ENCODE measurements around the gene B3GALT2. TPM values are rescaled to one million over a fixed set of nuclear protein-coding genes. Genes with fewer than 3 reads are reported as not detected.
A peak's percentile ranks its signal among the peaks of the same experiment; 100 is the strongest.
"Not testable (repeated sequence)": the region's sequence is repeated elsewhere in the genome, so short reads cannot be mapped to it uniquely, and the experiment has no call there.

B3GALT2 gene
- 0.14 TPM for polyA plus RNA-seq

DNA sequence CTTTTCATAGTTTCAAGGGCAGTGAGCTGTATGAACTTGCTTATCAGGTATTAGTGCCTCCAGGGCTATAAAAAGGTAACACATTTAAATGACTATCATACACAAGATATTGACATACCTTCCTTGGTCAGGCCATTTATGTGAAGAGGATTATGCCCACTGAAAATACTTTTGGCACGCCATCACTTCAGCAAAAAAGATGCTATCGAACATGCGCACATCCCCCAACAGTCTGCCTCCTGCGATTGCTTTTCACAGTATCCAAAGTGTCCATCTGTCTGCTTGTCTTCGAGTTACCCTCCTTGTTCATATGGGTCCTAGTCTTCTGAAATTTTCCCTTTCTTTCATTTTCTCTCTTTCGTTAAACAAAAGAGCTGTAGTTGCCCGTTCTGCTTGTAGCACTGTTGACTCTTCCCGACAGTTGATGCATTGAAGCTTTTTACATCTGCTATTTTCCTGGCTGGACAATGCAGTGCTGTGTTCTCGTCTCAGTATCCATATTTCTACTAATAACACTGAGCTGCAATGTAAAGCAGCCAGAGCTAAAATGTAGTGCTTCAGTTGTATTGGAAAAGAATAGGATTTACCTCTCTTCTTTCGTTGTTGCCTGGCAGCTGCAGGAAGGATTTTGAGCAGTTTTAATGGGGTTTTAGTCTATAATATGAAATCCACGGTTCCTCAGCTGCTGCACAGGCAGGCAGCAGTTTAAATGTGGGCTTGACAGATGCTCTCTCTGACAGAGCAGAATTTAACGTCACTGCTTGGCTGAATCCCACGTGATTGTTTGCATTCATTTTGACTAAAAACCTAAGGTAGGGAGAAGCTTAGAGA, at the start of gene B3GALT2:
TSS of gene B3GALT2 (minus strand) at position 713 of the 831 bp plus-strand sequence. CDS start 5,051 bp downstream, outside the sequence.
- no peaks in the 10 kb centered on the region for H3K27me3 Mint-ChIP-seq
- peak within 1 kb of the TSS in 1 of 4 donors; percentile 38 for H3K4me3 Mint-ChIP-seq
- peak within 1 kb of the TSS in 1 of 3 donors; percentile 23 for H3K27ac Mint-ChIP-seq
- H3K9me3 Mint-ChIP-seq = no peaks in the 10 kb centered on the region
- peaks cover 11 to 39% (median 32%) of the 10 kb centered on the region in 3 donors for H3K4me1 Mint-ChIP-seq
- peaks cover 2% of the 10 kb centered on the region for H3K36me3 Mint-ChIP-seq

DNA sequence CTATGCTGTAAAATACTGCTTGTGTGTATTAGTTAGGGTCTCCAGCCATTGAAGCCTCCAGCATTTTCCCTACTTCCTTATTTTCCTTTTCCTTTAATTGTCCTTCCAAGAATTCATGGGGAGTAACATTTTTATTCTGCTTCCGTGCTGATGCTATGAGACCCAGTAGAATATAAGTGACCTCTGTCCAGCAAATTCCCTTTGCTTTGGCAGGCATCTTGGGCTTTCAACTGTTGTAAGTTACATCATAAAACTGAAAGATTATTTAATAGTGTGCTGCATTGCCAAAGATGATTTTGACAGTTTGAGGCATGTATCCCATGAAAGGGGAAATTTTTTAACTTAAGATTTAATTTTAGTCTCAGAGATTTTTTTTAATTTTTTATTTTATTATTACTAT, 48.1 kb upstream of the B3GALT2 start:
- H3K27me3 Mint-ChIP-seq = no peaks in the 10 kb centered on the region
- no peaks in the 10 kb centered on the region for H3K9me3 Mint-ChIP-seq
- H3K27ac Mint-ChIP-seq = no peak overlapping the region
- H3K36me3 Mint-ChIP-seq = peaks cover 22% of the 10 kb centered on the region
- H3K4me3 Mint-ChIP-seq = no peak overlapping the region
- H3K4me1 Mint-ChIP-seq = peaks cover 0 to 3% (median 3%) of the 10 kb centered on the region in 3 donors

DNA sequence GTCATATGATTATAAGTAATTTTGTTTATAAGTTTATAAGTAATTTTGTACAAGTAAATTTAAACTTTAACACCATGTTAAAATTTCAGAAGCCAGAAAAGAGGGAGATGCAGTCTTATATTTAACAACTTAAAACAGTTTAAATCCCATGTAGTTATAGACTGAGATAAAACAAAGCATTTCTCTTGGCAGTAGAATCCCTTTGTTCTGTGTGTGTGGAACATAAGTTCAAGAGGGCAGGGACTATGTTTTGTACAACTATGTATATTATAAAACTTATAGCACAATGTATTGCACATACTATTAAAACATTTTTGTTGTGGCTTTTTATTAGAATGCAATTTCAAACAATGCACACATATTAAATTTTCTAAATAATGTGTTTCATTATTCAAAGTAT, 44.7 kb upstream of the B3GALT2 start:
- not testable (repeated sequence) for H3K27ac Mint-ChIP-seq, H3K27me3 Mint-ChIP-seq, H3K4me3 Mint-ChIP-seq, H3K9me3 Mint-ChIP-seq, H3K4me1 Mint-ChIP-seq
- H3K36me3 Mint-ChIP-seq = peaks cover 16% of the 10 kb centered on the region

- Mint-ChIP-seq H3K9me3 (peaks cover 0 to 1% (median 0%) of the 10 kb centered on the region in 3 donors), H3K36me3 (peaks cover 14% of the 10 kb centered on the region), H3K27me3 (no peaks in the 10 kb centered on the region), H3K4me3 (no peak overlapping the region), H3K4me1 (peaks cover 4 to 5% (median 4%) of the 10 kb centered on the region in 3 donors), H3K27ac (no peak overlapping the region)
These were observed 42.7 kb upstream of the B3GALT2 start for GRCh38 chr1:193229136-193229535.

GRCh38 chr1:193222056-193222615, 35.7 kb upstream of the B3GALT2 start:
- H3K27me3 Mint-ChIP-seq = no peaks in the 10 kb centered on the region
- H3K4me3 Mint-ChIP-seq = no peak overlapping the region
- H3K27ac Mint-ChIP-seq = no peak overlapping the region
- peaks cover 0 to 1% (median 0%) of the 10 kb centered on the region in 3 donors for H3K9me3 Mint-ChIP-seq
- H3K36me3 Mint-ChIP-seq = peaks cover 22% of the 10 kb centered on the region
- H3K4me1 Mint-ChIP-seq = peaks cover 8 to 12% (median 9%) of the 10 kb centered on the region in 3 donors

DNA sequence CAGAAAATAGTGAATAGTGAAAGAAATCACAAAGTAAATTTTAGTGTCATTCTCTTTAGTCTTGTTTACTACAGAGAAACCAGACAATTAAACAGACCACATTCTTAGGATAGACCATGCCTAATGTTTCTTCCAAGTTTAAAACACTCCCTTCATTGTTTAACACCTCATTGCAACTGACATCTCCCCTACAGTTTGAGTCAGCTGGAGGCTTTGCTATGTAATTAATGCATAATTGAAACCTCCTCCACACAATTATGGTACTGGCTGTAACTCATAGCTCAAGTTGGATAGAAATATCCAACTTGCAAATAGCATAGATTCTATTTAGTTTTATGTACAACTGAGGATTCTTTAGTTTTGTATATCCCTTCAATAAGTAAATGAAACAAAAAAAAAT, 35.2 kb upstream of the B3GALT2 start:
- Mint-ChIP-seq H3K4me1 (peaks cover 7 to 12% (median 9%) of the 10 kb centered on the region in 3 donors), H3K27me3 (no peaks in the 10 kb centered on the region), H3K27ac (no peak overlapping the region), H3K36me3 (peaks cover 22% of the 10 kb centered on the region), H3K4me3 (no peak overlapping the region), H3K9me3 (peaks cover 0 to 1% (median 0%) of the 10 kb centered on the region in 3 donors)

DNA sequence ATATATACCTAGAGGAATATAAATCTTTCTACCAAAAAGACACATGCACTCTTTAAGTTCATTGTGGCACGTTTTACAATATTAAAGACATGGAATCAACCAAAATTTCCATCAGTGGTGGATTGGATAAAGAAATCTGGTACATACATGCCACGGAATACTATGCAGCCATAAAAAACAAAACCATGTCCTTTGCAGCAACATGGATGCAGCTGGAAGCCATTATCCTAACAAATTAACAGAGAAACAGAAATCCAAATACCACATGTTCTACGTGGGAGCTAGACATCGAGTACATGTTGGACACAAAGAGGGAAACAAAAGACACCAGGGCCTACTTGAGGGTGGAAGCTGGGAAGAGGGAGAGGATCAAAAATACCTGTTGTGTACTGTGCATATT, 33.0 kb upstream of the B3GALT2 start:
- Mint-ChIP-seq H3K4me1 (peaks cover 5 to 8% (median 8%) of the 10 kb centered on the region in 3 donors), H3K4me3 (peak overlapping the region in 1 of 4 donors; percentile 7), H3K36me3 (peaks cover 24% of the 10 kb centered on the region), H3K9me3 (no peaks in the 10 kb centered on the region), H3K27me3 (no peaks in the 10 kb centered on the region), H3K27ac (no peak overlapping the region)

- peak overlapping the region in 1 of 3 donors; percentile 55 for H3K27ac Mint-ChIP-seq
- H3K4me1 Mint-ChIP-seq = peaks cover 2 to 8% (median 8%) of the 10 kb centered on the region in 3 donors
- H3K4me3 Mint-ChIP-seq = no peak overlapping the region
- no peaks in the 10 kb centered on the region for H3K9me3 Mint-ChIP-seq
- no peaks in the 10 kb centered on the region for H3K27me3 Mint-ChIP-seq
- H3K36me3 Mint-ChIP-seq = peaks cover 33% of the 10 kb centered on the region
These were observed 30.5 kb upstream of the B3GALT2 start for GRCh38 chr1:193216920-193217319.

GRCh38 chr1:193213998-193214397, 27.6 kb upstream of the B3GALT2 start:
- no peak overlapping the region for H3K27ac Mint-ChIP-seq
- peaks cover 9 to 13% (median 12%) of the 10 kb centered on the region in 3 donors for H3K4me1 Mint-ChIP-seq
- H3K4me3 Mint-ChIP-seq = no peak overlapping the region
- H3K9me3 Mint-ChIP-seq = no peaks in the 10 kb centered on the region
- H3K36me3 Mint-ChIP-seq = peaks cover 32% of the 10 kb centered on the region
- no peaks in the 10 kb centered on the region for H3K27me3 Mint-ChIP-seq

GRCh38 chr1:193212637-193213036, 26.2 kb upstream of the B3GALT2 start:
- H3K27ac Mint-ChIP-seq = no peak overlapping the region

GRCh38 chr1:193211539-193211938, 25.1 kb upstream of the B3GALT2 start:
- no peak overlapping the region for H3K4me3 Mint-ChIP-seq
- H3K4me1 Mint-ChIP-seq = peaks cover 10 to 13% (median 11%) of the 10 kb centered on the region in 3 donors
- no peaks in the 10 kb centered on the region for H3K27me3 Mint-ChIP-seq
- no peak overlapping the region for H3K27ac Mint-ChIP-seq
- H3K9me3 Mint-ChIP-seq = peaks cover 0 to 10% (median 0%) of the 10 kb centered on the region in 3 donors
- H3K36me3 Mint-ChIP-seq = peaks cover 47% of the 10 kb centered on the region

More at GRCh38 chr1:193212637-193213036, 26.2 kb upstream of the B3GALT2 start:
- H3K27me3 Mint-ChIP-seq = no peaks in the 10 kb centered on the region
- peaks cover 0 to 1% (median 0%) of the 10 kb centered on the region in 3 donors for H3K9me3 Mint-ChIP-seq
- H3K4me3 Mint-ChIP-seq = no peak overlapping the region
- peaks cover 9 to 14% (median 13%) of the 10 kb centered on the region in 3 donors for H3K4me1 Mint-ChIP-seq
- peaks cover 38% of the 10 kb centered on the region for H3K36me3 Mint-ChIP-seq

GRCh38 chr1:193210996-193211395, 24.6 kb upstream of the B3GALT2 start:
- Mint-ChIP-seq H3K9me3 (peaks cover 0 to 16% (median 3%) of the 10 kb centered on the region in 3 donors), H3K27me3 (no peaks in the 10 kb centered on the region), H3K36me3 (peaks cover 48% of the 10 kb centered on the region), H3K4me1 (peaks cover 10 to 13% (median 11%) of the 10 kb centered on the region in 3 donors), H3K4me3 (no peak overlapping the region), H3K27ac (peak overlapping the region in 1 of 3 donors; percentile 1)

- Mint-ChIP-seq H3K9me3 (peaks cover 0 to 8% (median 4%) of the 10 kb centered on the region in 3 donors), H3K4me1 (peaks cover 11 to 16% (median 13%) of the 10 kb centered on the region in 3 donors), H3K36me3 (peaks cover 13% of the 10 kb centered on the region), H3K4me3 (no peak overlapping the region), H3K27ac (peak overlapping the region in 1 of 3 donors; percentile 47), H3K27me3 (no peaks in the 10 kb centered on the region)
These were observed 14.6 kb upstream of the B3GALT2 start for GRCh38 chr1:193201021-193201420.

GRCh38 chr1:193199940-193200339, 13.5 kb upstream of the B3GALT2 start:
- Mint-ChIP-seq H3K36me3 (peaks cover 10% of the 10 kb centered on the region), H3K4me3 (no peak overlapping the region)

DNA sequence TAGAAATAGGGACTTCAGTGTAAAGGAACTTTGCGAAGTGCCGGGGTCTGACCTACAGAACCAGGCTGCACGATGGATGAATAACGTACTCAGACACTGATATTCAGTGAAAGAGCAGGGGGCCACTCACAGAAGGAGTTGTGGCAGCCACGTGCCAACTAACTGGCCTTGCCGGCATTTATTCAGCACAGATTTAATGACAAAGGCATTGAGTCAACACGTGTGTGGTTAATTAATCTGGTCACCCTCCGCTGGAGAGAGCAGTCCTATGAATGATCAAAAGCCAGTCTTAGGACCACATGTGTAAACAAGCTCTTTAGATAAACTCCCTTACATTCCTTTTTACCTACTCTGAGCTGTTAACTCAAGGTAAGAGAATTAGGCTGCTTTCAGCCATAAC, 6.2 kb upstream of the B3GALT2 start:
- Mint-ChIP-seq H3K9me3 (no peaks in the 10 kb centered on the region), H3K27ac (peak overlapping the region in 1 of 3 donors; percentile 40), H3K27me3 (no peaks in the 10 kb centered on the region), H3K4me1 (peaks cover 16 to 32% (median 22%) of the 10 kb centered on the region in 3 donors), H3K4me3 (no peak overlapping the region), H3K36me3 (peaks cover 13% of the 10 kb centered on the region)

More at GRCh38 chr1:193199940-193200339, 13.5 kb upstream of the B3GALT2 start:
- H3K27me3 Mint-ChIP-seq = no peaks in the 10 kb centered on the region
- peaks cover 15 to 22% (median 16%) of the 10 kb centered on the region in 3 donors for H3K4me1 Mint-ChIP-seq
- no peaks in the 10 kb centered on the region for H3K9me3 Mint-ChIP-seq
- H3K27ac Mint-ChIP-seq = no peak overlapping the region
